NCI-H82 treated with DMSO at 0.1 percent for 48 hours (cell line): ENCODE results near the gene UTS2B.

Experiments used
- DNase-seq: peaks from one replicate; lab custom pipeline; 2025; ENCODE audit not compliant: unreplicated experiment; lab: John Stamatoyannopoulos, UW

UTS2B gene

GRCh38 chr3:191327526-191327925 lies 2.8 kb downstream of the UTS2B start:
- no peak for DNase-seq

- no peak for DNase-seq
These were observed 5.4 kb downstream of the UTS2B start for GRCh38 chr3:191324936-191325335.

GRCh38 chr3:191321019-191321767 lies 9.1 kb downstream of the UTS2B start:
- DNase-seq: peak; percentile 63

DNA sequence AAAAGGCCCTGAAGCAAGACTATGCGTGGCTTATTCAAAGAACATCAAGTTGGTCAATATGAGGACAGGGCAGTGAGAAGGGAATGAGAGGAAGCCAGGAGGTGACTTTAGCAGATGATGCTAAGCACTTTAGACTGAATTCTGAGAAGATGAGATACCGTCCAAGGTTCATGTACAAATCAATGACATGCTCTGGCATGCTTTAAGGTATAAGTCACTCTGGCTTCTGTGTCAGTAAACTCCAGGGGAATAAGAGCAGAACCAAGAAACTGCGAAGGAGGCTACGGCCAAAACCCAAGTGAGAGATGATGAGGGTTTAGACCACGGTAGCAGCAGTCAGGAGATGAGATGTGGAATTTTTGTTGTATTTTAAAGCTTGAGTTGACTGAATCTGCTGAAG lies 10.0 kb downstream of the UTS2B start:
- DNase-seq: no peak

DNA sequence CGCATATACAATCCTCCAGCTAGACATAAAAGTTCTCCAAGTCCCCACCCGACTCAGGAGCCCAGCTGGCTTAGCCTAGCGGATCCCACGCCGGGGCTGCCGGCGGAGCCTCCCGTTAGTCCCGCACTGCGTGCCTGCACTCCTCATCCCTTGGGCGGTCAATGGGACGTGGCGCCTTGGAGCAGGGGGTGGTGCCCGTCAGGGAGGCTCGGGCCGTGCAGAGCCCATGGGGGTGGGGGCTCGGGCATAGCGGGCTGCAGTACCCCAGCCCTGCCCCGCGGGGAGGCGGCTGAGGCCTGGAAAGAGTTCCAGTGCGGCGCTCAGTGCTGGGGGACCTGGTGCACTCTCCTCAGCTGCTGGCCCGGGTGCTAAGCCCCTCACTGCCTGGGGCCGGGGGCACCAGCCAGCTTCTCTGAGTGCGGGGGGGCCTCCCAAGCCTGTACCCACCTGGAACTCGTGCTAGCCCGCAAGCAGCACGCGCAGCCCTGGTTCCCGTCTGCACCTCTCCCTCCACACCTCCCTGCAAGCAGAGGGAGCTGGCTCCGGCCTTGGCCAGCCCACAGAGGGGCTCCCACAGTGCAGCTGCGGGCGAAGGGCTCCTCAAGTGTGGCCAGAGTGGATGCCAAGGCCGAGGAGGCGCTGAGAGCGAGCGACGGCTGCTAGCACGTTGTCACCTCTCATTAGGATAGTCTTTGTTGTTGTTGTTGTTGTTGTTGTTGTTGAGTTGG lies 13.3 kb downstream of the UTS2B start:
- no peak for DNase-seq

GRCh38 chr3:191314109-191314728 lies 16.1 kb downstream of the UTS2B start:
- no peak for DNase-seq

- DNase-seq: no peak
These were observed 17.0 kb downstream of the UTS2B start for GRCh38 chr3:191313296-191313695.

DNA sequence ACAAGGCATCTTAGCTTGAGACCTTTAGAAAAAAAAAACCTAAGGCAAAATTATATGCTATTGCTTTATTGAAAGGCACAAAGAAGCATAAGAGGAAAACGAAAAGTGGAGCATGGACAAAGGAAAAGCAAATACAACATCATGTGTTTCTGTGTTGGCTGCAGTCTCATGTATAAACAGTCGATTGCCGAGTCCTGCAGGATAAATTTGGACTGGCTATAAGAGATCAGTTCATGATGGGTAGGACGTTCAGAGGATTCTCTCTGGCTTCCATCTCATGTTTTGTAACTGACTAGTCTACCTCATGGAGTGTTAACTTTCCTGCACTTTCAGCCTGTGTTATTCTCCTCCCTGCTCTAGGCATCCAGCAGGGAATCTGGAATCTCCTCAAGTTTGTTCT lies 23.0 kb downstream of the UTS2B start:
- DNase-seq: no peak

DNA sequence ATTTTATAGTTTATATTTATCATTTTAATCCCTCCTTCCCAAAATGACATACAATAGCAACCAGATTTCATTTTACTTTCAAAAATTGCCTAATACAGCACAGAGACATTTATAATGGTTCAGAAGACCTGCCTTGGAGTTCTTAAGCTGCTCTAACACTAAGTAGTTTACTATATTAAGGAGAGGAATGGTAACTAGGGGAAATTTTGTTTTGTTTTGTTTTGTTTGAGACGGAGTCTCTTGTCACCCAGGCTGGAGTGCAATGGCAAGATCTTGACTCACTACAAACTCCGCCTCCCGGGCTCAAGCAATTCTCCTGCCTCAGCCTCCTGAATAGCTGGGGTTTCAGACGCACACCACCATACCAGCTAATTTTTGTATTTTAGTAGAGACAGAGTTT lies 23.9 kb downstream of the UTS2B start:
- no peak for DNase-seq

DNA sequence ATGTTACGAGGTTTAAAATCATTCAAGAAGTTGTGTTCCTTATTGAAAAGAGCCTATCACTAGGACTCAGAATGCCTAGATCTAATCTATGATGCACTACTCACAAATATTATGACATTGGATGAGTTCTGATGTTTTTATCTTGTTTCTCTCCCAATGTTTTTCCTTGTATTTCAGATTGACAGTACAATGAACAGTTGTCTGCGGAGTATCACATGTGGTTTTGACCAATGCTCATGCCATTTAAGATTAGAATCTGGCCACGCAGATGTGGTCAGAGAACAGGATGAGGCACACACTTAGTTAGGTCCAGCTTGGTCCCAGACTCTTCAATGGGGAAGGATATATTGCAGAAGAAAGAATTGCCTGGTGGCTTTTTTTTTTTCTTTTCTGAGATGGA lies 26.7 kb downstream of the UTS2B start:
- no peak for DNase-seq

DNA sequence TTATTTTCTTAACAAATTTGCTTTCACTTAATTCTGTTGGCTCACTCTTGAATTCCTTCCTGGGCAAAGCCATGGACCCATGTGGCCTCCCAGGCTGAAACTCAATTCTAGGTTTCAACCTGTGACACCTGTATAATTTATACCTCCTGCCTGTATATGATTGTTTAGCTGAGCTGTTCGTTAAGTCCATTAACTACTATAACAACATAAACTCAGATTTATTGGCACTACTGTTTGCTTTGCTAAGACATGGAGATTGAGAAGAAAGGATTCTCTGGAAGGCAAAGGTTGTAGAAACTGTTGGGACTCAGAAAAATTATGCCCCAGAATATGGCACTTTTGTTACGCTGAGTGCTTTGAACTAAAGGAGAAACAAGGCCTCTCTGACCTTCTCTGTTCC lies 27.9 kb downstream of the UTS2B start:
- no peak for DNase-seq

GRCh38 chr3:191301782-191302411 lies 28.4 kb downstream of the UTS2B start:
- no peak for DNase-seq

DNA sequence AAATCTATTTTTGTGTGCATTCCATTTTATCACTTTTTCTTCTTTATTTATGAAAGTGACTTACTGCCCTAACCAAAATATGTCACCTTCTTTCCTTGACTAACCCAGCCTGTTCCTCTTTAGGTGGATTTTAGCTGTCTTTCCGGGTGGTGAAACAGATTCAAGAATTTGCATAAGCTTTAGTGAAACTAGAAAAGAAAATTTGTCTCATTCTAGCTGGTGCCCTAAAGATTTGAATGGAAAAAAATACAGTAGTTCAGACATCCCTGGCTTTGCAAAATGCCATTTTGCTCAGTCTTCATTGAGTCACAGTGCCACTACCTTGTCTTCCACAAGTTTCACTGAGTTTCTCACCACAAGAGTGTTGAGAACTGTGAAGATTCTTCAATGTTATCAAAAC lies 29.3 kb downstream of the UTS2B start:
- DNase-seq: no peak

GRCh38 chr3:191300422-191300821 lies 29.9 kb downstream of the UTS2B start:
- DNase-seq: no peak

DNA sequence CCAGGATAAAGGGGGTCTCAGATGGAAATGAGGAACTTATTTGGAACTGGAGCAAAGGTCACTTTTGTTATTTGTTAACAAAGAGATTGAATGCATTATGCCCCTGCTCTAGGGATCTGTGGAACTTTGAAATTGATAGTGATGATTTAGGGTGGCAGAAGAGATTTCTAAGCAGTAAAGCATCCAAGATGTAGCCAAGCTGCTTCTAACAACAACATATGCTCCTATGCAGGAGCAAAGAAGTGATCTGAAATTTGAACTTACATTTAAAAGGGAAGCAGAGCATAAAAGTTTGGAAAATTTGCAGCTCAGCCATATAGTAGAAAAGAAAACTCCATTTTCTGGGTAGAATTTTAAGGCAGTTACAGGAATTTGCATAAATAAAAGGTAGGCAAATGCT lies 31.5 kb downstream of the UTS2B start:
- DNase-seq: no peak

- DNase-seq: no peak
These were observed 34.2 kb downstream of the UTS2B start for GRCh38 chr3:191296041-191296541.

DNA sequence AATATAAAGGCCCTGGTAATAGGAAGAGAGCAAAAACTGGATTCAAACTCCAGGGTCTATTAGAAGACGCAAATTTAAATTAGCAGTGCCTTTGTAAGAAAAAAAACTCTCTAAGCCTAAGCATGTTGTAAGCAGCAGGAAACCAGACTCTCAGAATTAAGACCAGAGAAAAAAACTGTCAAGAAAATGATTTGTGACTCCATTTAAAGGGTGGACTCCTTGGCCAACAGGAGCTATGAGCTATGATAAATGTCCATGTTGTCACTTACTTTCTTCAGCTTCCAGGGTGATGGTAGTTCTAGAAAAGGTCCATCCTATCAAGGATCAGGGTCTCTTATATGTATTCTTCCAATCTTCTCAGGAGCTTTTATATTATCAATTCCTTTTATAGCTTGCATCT lies 36.0 kb downstream of the UTS2B start:
- DNase-seq: no peak

- no peak for DNase-seq
These were observed 37.9 kb downstream of the UTS2B start for GRCh38 chr3:191292243-191293015.

DNA sequence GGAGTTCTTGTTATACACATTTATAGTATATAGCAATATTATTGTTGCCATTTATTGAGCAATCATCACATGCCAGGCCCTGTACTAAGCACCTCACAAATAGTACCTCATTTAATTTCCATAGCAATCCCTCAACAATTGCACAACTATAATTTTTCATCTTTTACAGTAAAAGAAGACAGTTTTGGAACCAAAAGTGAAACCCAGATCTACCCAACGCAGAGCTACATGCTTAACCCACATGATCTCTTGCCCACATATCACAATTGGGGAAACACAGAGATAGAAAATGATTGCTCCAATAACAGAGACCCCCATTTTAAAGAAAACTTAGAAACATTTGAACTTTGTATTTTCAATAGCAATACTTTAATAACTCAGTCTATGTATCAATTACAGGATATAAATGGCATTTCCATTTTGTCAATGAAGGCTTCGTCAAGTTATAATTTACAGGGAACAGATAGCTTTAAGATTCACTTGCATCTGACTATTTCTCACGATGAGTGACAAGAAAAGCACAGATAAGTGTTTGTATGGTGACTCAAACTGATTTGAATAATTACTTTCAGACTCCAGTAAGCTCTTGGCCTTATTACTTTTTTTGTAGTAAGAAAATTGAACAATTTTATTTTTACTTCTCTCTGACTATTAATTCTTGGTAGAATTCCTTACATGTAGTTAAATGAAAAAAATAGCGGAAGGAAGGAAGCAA lies 39.9 kb downstream of the UTS2B start:
- DNase-seq: no peak

DNA sequence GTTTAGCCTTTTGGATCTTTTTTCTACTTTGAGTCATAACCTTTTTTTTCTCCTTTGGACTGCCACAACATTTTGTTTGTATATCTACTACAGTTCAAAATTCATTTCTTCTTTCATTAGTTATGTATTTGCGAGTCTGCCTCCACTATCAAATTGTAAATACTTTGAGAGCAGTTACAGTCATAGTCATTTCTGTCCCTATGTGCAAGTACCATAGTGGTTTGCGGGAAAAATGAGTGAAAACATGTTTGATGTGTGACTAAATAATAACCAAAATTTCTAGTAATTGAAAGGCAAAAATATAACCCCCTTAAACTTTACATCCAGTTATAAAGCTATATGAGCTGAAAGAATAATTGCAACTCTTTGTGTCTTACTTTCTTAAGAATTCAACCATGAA lies 46.9 kb downstream of the UTS2B start:
- no peak for DNase-seq
